Lung (tissue), 12 donors: Measurements from ENCODE around the gene SLC26A3. TPM values are rescaled to one million over a fixed set of nuclear protein-coding genes. Genes with fewer than 3 reads are reported as not detected.

Experiments
- ATAC-seq: fragments of 200-7000 bp; cut with Tn5 transposase; one replicate; pipeline ENCODE4 v1.9.1; 2020; ENCODE audit warnings: moderate number of reproducible peaks; ENCODE audit not compliant: insufficient read depth, low FRiP score
- DNase-seq, 3 donors: peaks; one replicate each; pipeline ENCODE4 v3.0.0-alpha.2; 2013 to 2017
- H3K27ac ChIP-seq, 2 donors: one replicate each; pipeline ENCODE4 v1.5.1; 2013; ENCODE audit warnings: mild to moderate bottlenecking in 2 of 2, moderate library complexity in 2 of 2, control low read depth in 1 of 2, inconsistent platforms in 1 of 2, low read depth in 1 of 2, low read length in 1 of 2
- H3K27me3 ChIP-seq, 3 donors: one replicate each; pipeline ENCODE4 v1.5.1; 2013; ENCODE audit warnings: low read length in 2 of 3; ENCODE audit not compliant: control insufficient read depth in 3 of 3, insufficient read depth in 3 of 3
- H3K36me3 ChIP-seq, 4 donors: one replicate each; pipeline ENCODE4 v1.5.1; 2013; ENCODE audit warnings: low read length in 4 of 4, mild to moderate bottlenecking in 1 of 4, moderate library complexity in 1 of 4; ENCODE audit not compliant: control insufficient read depth in 4 of 4, insufficient read depth in 4 of 4
- H3K4me1 ChIP-seq, 5 donors: one replicate each; pipeline ENCODE4 v1.5.1; 2013; ENCODE audit warnings: low read length in 5 of 5, mild to moderate bottlenecking in 2 of 5, moderate library complexity in 1 of 5; ENCODE audit not compliant: control insufficient read depth in 5 of 5, insufficient read depth in 5 of 5
- H3K4me3 ChIP-seq: one replicate; pipeline ENCODE4 v1.5.1; 2013; ENCODE audit warnings: mild to moderate bottlenecking, control low read depth, moderate library complexity
- H3K9ac ChIP-seq, 2 donors: one replicate each; pipeline ENCODE4 v1.5.1; 2013; ENCODE audit warnings: low read length in 2 of 2, control low read depth in 1 of 2; ENCODE audit not compliant: insufficient read depth in 1 of 2
- H3K9me3 ChIP-seq, 4 donors: one replicate each; pipeline ENCODE4 v1.5.1; 2013; ENCODE audit warnings: low read length in 3 of 4, mild to moderate bottlenecking in 1 of 4, moderate library complexity in 1 of 4; ENCODE audit not compliant: control insufficient read depth in 4 of 4, insufficient read depth in 3 of 4
- WGBS, 2 donors: extraction: QIAGEN DNeasy Blood & Tissue Kit; methylation state at CpG; one replicate each; pipeline ENCODE4 v1.1.7; 2013; 5-methylcytosine and 5-hydroxymethylcytosine counted together
- polyA plus RNA-seq, 2 donors: library from polyadenylated mRNA; stranded (reverse); fragments of 200-250 nt; gene quantifications; one replicate each; pipeline ENCODE4 v1.2.1, GENCODE V29; 2013
- total RNA-seq, 2 donors: library from RNA; depleted of rRNA in 1 of 2; stranded (reverse); fragments of >200 nt in 1 of 2; gene quantifications; one replicate each; pipeline ENCODE4 v1.2.1, GENCODE V29; 2014 to 2021
- TF ChIP-seq, protein P1 (sequence below): IDR thresholded peaks from 2 replicates; pipeline ENCODE4 v1.5.1; 2012; ENCODE audit warnings: mild to moderate bottlenecking; ENCODE audit errors: control extremely low read depth, extremely low read depth
- donor health status: control.
- donor health status: control.
- donor health status: Bipolar disorder and iron deficiency.
- donor health status: healthy.
- donor health status: DM: yes; HTN: yes; CAD: no.

Gene SLC26A3
- total and polyA plus RNA-seq, 4 donors = 0.28 to 0.31 TPM; not detected in 2

- TF ChIP-seq, protein P1, sequence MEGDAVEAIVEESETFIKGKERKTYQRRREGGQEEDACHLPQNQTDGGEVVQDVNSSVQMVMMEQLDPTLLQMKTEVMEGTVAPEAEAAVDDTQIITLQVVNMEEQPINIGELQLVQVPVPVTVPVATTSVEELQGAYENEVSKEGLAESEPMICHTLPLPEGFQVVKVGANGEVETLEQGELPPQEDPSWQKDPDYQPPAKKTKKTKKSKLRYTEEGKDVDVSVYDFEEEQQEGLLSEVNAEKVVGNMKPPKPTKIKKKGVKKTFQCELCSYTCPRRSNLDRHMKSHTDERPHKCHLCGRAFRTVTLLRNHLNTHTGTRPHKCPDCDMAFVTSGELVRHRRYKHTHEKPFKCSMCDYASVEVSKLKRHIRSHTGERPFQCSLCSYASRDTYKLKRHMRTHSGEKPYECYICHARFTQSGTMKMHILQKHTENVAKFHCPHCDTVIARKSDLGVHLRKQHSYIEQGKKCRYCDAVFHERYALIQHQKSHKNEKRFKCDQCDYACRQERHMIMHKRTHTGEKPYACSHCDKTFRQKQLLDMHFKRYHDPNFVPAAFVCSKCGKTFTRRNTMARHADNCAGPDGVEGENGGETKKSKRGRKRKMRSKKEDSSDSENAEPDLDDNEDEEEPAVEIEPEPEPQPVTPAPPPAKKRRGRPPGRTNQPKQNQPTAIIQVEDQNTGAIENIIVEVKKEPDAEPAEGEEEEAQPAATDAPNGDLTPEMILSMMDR = no peak
- ATAC-seq = no peak
These were observed 44.3 kb upstream of the SLC26A3 start for GRCh38 chr7:107847168-107847835.

GRCh38 chr7:107846324-107846723 is 43.3 kb upstream of the SLC26A3 start:
- DNase-seq = no peak
- ATAC-seq = peak; percentile 41
- no peak overlapping the region for H3K4me3 ChIP-seq
- no peaks in the 10 kb centered on the region for H3K9me3 ChIP-seq
- H3K27ac ChIP-seq = no peak overlapping the region
- H3K36me3 ChIP-seq = no peaks in the 10 kb centered on the region
- no peaks in the 10 kb centered on the region for H3K27me3 ChIP-seq
- no peaks in the 10 kb centered on the region for H3K4me1 ChIP-seq
- TF ChIP-seq, protein P1 = no peak
- H3K9ac ChIP-seq = no peak overlapping the region

More at GRCh38 chr7:107847168-107847835, 44.3 kb upstream of the SLC26A3 start:
- Histone ChIP-seq H3K27me3 (no peaks in the 10 kb centered on the region), H3K36me3 (no peaks in the 10 kb centered on the region), H3K4me1 (no peaks in the 10 kb centered on the region), H3K9me3 (no peaks in the 10 kb centered on the region), H3K9ac (no peak overlapping the region), H3K27ac (no peak overlapping the region), H3K4me3 (no peak overlapping the region)
- peak in 2 of 3 donors; percentile 7 to 46 for DNase-seq
- WGBS, 2 donors = 91 to 96% methylated on average over 16 to 17 of the region's 18 CpGs

DNA sequence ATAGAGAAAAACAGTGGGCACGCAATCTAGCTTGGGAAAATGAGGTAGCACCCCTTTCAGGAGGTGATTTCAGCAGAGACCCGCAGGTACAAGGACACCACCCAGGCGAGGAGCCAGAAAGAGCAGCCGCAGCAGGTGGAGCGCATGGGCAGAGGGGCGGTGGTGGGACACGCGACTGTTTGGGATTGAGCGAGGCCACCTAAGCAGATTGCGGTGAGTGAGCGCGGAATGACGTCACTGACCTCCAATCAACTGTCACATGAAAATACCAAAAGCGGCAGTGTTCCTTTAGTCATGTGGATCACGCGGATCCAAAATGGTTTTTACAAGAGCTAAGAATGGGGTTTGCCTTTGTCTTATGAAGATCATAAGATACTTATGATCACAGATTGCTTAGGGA is 40.2 kb upstream of the SLC26A3 start:
- no peak overlapping the region for H3K4me3 ChIP-seq
- ATAC-seq (no peak), DNase-seq (no peak)
- TF ChIP-seq, protein P1 = no peak
- no peaks in the 10 kb centered on the region for H3K9me3 ChIP-seq
- no peaks in the 10 kb centered on the region for H3K27me3 ChIP-seq
- 93 to 96% methylated on average over 16 of the region's 16 CpGs for whole genome bisulfite sequencing, 2 donors
- H3K36me3 ChIP-seq = no peaks in the 10 kb centered on the region
- no peak overlapping the region for H3K27ac ChIP-seq
- H3K9ac ChIP-seq = no peak overlapping the region
- H3K4me1 ChIP-seq = no peaks in the 10 kb centered on the region

GRCh38 chr7:107842213-107842612 is 39.2 kb upstream of the SLC26A3 start:
- DNase-seq = no peak
- H3K9me3 ChIP-seq = no peaks in the 10 kb centered on the region
- no peaks in the 10 kb centered on the region for H3K27me3 ChIP-seq
- no peak overlapping the region for H3K27ac ChIP-seq
- WGBS, 2 donors = 98 to 99% methylated on average over 3 of the region's 3 CpGs
- no peaks in the 10 kb centered on the region for H3K4me1 ChIP-seq
- H3K4me3 ChIP-seq = no peak overlapping the region
- TF ChIP-seq, protein P1 = no peak
- H3K36me3 ChIP-seq = no peaks in the 10 kb centered on the region
- no peak overlapping the region for H3K9ac ChIP-seq
- ATAC-seq = no peak
